Liver (tissue), 9 donors: ENCODE data around the gene SEMA4C. TPM values are rescaled to one million over a fixed set of nuclear protein-coding genes. Genes with fewer than 3 reads are reported as not detected.

ENCODE experiments used
- DNase-seq: peaks from one replicate; pipeline ENCODE4 v3.0.0-alpha.2; 2017; ENCODE audit warnings: low spot score
- H3K27ac ChIP-seq, 2 donors: one replicate each; pipeline ENCODE4 v1.7.0; 2013; ENCODE audit warnings: inconsistent platforms in 2 of 2, low read length in 2 of 2, control low read depth in 1 of 2, low read depth in 1 of 2, mild to moderate bottlenecking in 1 of 2
- H3K27me3 ChIP-seq, 4 donors: one replicate each; pipeline versions ENCODE4 v1.6.1 to v1.7.0; 2013; ENCODE audit warnings: low read length in 3 of 4, inconsistent platforms in 1 of 4, mild to moderate bottlenecking in 1 of 4, moderate library complexity in 1 of 4; ENCODE audit not compliant: control insufficient read depth in 4 of 4, insufficient read depth in 4 of 4
- H3K36me3 ChIP-seq, 4 donors: one replicate each; pipeline versions ENCODE4 v1.6.1 to v1.7.0; 2013; ENCODE audit warnings: low read length in 3 of 4, mild to moderate bottlenecking in 3 of 4, low read depth in 1 of 4, moderate library complexity in 1 of 4; ENCODE audit not compliant: control insufficient read depth in 4 of 4, insufficient read depth in 3 of 4
- H3K4me1 ChIP-seq, 4 donors: one replicate each; pipeline versions ENCODE4 v1.6.1 to v1.7.0; 2013; ENCODE audit warnings: low read length in 3 of 4, mild to moderate bottlenecking in 3 of 4, moderate library complexity in 1 of 4; ENCODE audit not compliant: control insufficient read depth in 4 of 4, insufficient read depth in 4 of 4
- H3K4me3 ChIP-seq, 3 donors: one replicate each; pipeline versions ENCODE4 v1.6.1 to v1.7.0; 2013; ENCODE audit warnings: low read length in 3 of 3, control low read depth in 1 of 3, low read depth in 1 of 3, mild to moderate bottlenecking in 1 of 3
- H3K9ac ChIP-seq, 2 donors: one replicate each; pipeline ENCODE4 v1.7.0; 2013; ENCODE audit warnings: low read length in 2 of 2, mild to moderate bottlenecking in 2 of 2, moderate library complexity in 2 of 2, control low read depth in 1 of 2, low read depth in 1 of 2
- H3K9me3 ChIP-seq, 4 donors: one replicate each; pipeline versions ENCODE4 v1.6.1 to v1.7.0; 2013; ENCODE audit warnings: low read length in 3 of 4; ENCODE audit not compliant: control insufficient read depth in 4 of 4
- ATF3 ChIP-seq: IDR thresholded peaks from 2 replicates; pipeline ENCODE4 v1.6.1; 2016; ENCODE audit warnings: antibody characterized with exemption
- CTCF ChIP-seq: fragments of 150-350 bp; IDR thresholded peaks from 2 replicates; pipeline ENCODE4 v1.5.1; 2017; ENCODE audit warnings: improper control_type of control experiment, low read depth, low read length; ENCODE audit not compliant: missing input control
- EGR1 ChIP-seq, 2 donors: IDR thresholded peaks; 2 replicates each; pipeline ENCODE4 v1.6.1; 2016 to 2018; ENCODE audit warnings: antibody characterized with exemption in 2 of 2, low read depth in 2 of 2
- FOXA1 ChIP-seq: IDR thresholded peaks from 2 replicates; pipeline ENCODE4 v1.6.1; 2016; ENCODE audit warnings: antibody characterized with exemption
- FOXA2 ChIP-seq: IDR thresholded peaks from 2 replicates; pipeline ENCODE4 v1.6.1; 2016; ENCODE audit warnings: antibody characterized with exemption
- GABPA ChIP-seq, 2 donors: IDR thresholded peaks in 1 of 2; conservative IDR thresholded peaks in 1 of 2; 2 replicates each; pipeline ENCODE4 v1.6.1; 2016; ENCODE audit warnings: antibody characterized with exemption in 2 of 2, mild to moderate bottlenecking in 1 of 2, moderate library complexity in 1 of 2
- HNF4A ChIP-seq, 2 donors: conservative IDR thresholded peaks; 2 replicates each; pipeline ENCODE4 v1.6.1; 2016; ENCODE audit warnings: antibody characterized with exemption in 2 of 2, mild to moderate bottlenecking in 2 of 2
- HNF4G ChIP-seq: IDR thresholded peaks from 2 replicates; pipeline ENCODE4 v1.6.1; 2016; ENCODE audit warnings: antibody characterized with exemption
- JUND ChIP-seq, 2 donors: IDR thresholded peaks; 2 replicates each; pipeline ENCODE4 v1.6.1; 2016; ENCODE audit warnings: antibody characterized with exemption in 2 of 2
- MAX ChIP-seq: IDR thresholded peaks from 2 replicates; pipeline ENCODE4 v1.6.1; 2016; ENCODE audit warnings: antibody characterized with exemption
- NR2F2 ChIP-seq: IDR thresholded peaks from 2 replicates; pipeline ENCODE4 v1.6.1; 2016; ENCODE audit warnings: antibody characterized with exemption
- RAD21 ChIP-seq, 2 donors: IDR thresholded peaks; 2 replicates each; pipeline ENCODE4 v1.6.1; 2016; ENCODE audit warnings: antibody characterized with exemption in 2 of 2, mild to moderate bottlenecking in 2 of 2
- REST ChIP-seq: IDR thresholded peaks from 2 replicates; pipeline ENCODE4 v1.6.1; 2016; ENCODE audit warnings: antibody characterized with exemption, mild to moderate bottlenecking
- RXRA ChIP-seq, 2 donors: IDR thresholded peaks; 2 replicates each; pipeline ENCODE4 v1.6.1; 2017 to 2018; ENCODE audit warnings: antibody characterized with exemption in 2 of 2, mild to moderate bottlenecking in 1 of 2
- SP1 ChIP-seq: IDR thresholded peaks from 2 replicates; pipeline ENCODE4 v1.6.1; 2018; ENCODE audit warnings: antibody characterized with exemption, mild to moderate bottlenecking
- TAF1 ChIP-seq: conservative IDR thresholded peaks from 2 replicates; pipeline ENCODE4 v1.6.1; 2016; ENCODE audit warnings: antibody characterized with exemption, mild to moderate bottlenecking
- YY1 ChIP-seq: IDR thresholded peaks from 2 replicates; pipeline ENCODE4 v1.6.1; 2016; ENCODE audit warnings: antibody characterized with exemption, mild to moderate bottlenecking
- ZBTB33 ChIP-seq: IDR thresholded peaks from 2 replicates; pipeline ENCODE4 v1.6.1; 2016; ENCODE audit warnings: antibody characterized with exemption
- WGBS: extraction: QIAGEN DNeasy Blood & Tissue Kit; methylation state at CpG from one replicate; pipeline ENCODE4 v1.1.7; 2013; 5-methylcytosine and 5-hydroxymethylcytosine counted together
- polyA plus RNA-seq, 2 donors: library from polyadenylated mRNA; stranded (reverse) in 1 of 2; unstranded in 1 of 2; fragments of 200-250 nt in 1 of 2; fragments of >200 nt in 1 of 2; fragmentation: Nextera tagmentation in 1 of 2; extraction: Ambion mirVana in 1 of 2; gene quantifications; one replicate each; pipeline versions ENCODE4 v1.2.1 to v1.2.3, GENCODE V29; 2013 to 2015
- total RNA-seq, 2 donors: library from RNA; depleted of rRNA; stranded (reverse); fragments of >200 nt; gene quantifications; one replicate each; pipeline ENCODE4 v1.2.3, GENCODE V29; 2014
- donor health status: healthy.
- donor health status: healthy.
- donor health status: healthy.
- donor health status: healthy.
- donor health status: healthy.

The SEMA4C gene
- total and polyA plus RNA-seq, 4 donors: 3.7 to 23.2 (median 13.2) TPM

- TF ChIP-seq CTCF (peak; percentile 45), ZBTB33 (no peak)
Observed at GRCh38 chr2:96816127-96816835, 53.6 kb downstream of the SEMA4C start, which contains the start of gene CNNM3 (continued).

GRCh38 chr2:96815326-96816126 lies 54.4 kb downstream of the SEMA4C start:
- peak overlapping the region; percentile 94 to 95 for H3K27ac ChIP-seq
- DNase-seq: peak; percentile 55

More at GRCh38 chr2:96815326-96816126, 54.4 kb downstream of the SEMA4C start:
- Histone ChIP-seq H3K36me3 (no peaks in the 10 kb centered on the region), H3K27me3 (no peaks in the 10 kb centered on the region), H3K4me1 (peaks cover 16 to 51% (median 42%) of the 10 kb centered on the region in 4 donors), H3K9ac (peak overlapping the region; percentile 33 to 42), H3K4me3 (peak overlapping the region; percentile 48 to 83 (median 78)), H3K9me3 (no peaks in the 10 kb centered on the region)
- 1% methylated on average over 60 of the region's 60 CpGs for WGBS
- no peak for TF ChIP-seq TAF1
- no peak for TF ChIP-seq CTCF
- TF ChIP-seq FOXA1: no peak
- TF ChIP-seq GABPA (IDR thresholded peaks at IDR 0.05 in 1 of 2, conservative IDR thresholded peaks at IDR 0.05 in 1 of 2): no peak
- no peak for TF ChIP-seq HNF4A (conservative IDR thresholded peaks at IDR 0.05)
- peak; percentile 45 for TF ChIP-seq REST
- no peak for TF ChIP-seq FOXA2
- no peak for TF ChIP-seq HNF4G
- no peak for TF ChIP-seq NR2F2
- no peak for TF ChIP-seq MAX
- TF ChIP-seq ATF3: no peak
- no peak for TF ChIP-seq ZBTB33
- TF ChIP-seq SP1: peak; percentile 20
- no peak for TF ChIP-seq RXRA (IDR thresholded peaks at IDR 0.05)
- TF ChIP-seq JUND (IDR thresholded peaks at IDR 0.05): no peak
- no peak for TF ChIP-seq YY1
- peak in 1 of 2 donors; percentile 18 for TF ChIP-seq EGR1 (IDR thresholded peaks at IDR 0.05; ENCODE audit: low read depth in 2 of 2)
- TF ChIP-seq RAD21 (IDR thresholded peaks at IDR 0.05): no peak
